Loucy (cell line): ENCODE data around the gene DNM3.

ENCODE experiments used
- EZH2phosphoT487 ChIP-seq: fragments of 200-600 bp; IDR thresholded peaks from 2 replicates; pipeline ENCODE4 v1.6.1; 2018; ENCODE audit warnings: antibody characterized with exemption, mild to moderate bottlenecking, moderate library complexity, borderline replicate concordance
- TF ChIP-seq, protein P1 (sequence below): fragments of 200-600 bp; sonication (generic); conservative IDR thresholded peaks from 2 replicates; pipeline ENCODE4 v1.5.1; 2014; ENCODE audit warnings: mild to moderate bottlenecking, antibody characterized with exemption, low read length

DNA sequence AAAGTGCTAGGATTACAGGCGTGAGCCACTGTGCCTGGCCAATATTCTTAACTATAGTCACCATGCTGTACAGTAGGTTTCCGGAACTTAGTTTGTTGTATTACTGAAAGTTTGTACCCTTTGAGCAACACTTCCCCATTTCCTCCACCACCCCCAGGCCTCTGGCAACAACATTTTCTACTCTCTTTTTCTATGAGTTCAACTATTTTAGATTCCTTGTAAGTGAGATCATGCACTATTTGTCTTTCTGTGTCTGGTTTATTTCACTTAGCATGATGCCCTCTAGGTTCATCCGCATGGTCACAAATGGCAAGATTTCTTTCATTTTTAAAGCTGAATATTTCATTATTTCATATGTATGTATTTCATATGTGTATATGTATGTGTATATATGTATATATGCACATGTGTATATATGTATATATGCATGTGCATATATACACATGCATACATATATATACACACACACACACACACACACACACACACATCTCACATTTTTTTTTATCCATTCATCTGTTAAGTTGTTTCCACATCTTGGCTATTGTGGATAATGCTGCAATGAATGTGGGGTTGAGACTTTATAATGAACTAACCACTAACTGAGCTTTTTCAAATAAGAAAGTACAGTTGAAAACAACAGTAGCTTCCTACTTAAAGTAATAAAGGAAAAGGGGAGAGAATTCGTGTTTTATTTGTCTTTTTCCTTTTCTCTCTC lies 322.4 kb downstream of the DNM3 start:
- TF ChIP-seq, protein P1, sequence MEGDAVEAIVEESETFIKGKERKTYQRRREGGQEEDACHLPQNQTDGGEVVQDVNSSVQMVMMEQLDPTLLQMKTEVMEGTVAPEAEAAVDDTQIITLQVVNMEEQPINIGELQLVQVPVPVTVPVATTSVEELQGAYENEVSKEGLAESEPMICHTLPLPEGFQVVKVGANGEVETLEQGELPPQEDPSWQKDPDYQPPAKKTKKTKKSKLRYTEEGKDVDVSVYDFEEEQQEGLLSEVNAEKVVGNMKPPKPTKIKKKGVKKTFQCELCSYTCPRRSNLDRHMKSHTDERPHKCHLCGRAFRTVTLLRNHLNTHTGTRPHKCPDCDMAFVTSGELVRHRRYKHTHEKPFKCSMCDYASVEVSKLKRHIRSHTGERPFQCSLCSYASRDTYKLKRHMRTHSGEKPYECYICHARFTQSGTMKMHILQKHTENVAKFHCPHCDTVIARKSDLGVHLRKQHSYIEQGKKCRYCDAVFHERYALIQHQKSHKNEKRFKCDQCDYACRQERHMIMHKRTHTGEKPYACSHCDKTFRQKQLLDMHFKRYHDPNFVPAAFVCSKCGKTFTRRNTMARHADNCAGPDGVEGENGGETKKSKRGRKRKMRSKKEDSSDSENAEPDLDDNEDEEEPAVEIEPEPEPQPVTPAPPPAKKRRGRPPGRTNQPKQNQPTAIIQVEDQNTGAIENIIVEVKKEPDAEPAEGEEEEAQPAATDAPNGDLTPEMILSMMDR, result no peak
- TF ChIP-seq EZH2phosphoT487, result no peak
